CD4-positive, alpha-beta T cell treated with Interleukin-4 for 4 hours (primary cell): ENCODE data around the gene TTLL13.
"Not testable (repeated sequence)": the region's sequence is repeated elsewhere in the genome, so short reads cannot be mapped to it uniquely, and the experiment has no call there.

ENCODE experiments used
- DNase-seq: peaks from one replicate; pipeline ENCODE4 v3.0.0-alpha.2; 2020

Gene TTLL13

DNA sequence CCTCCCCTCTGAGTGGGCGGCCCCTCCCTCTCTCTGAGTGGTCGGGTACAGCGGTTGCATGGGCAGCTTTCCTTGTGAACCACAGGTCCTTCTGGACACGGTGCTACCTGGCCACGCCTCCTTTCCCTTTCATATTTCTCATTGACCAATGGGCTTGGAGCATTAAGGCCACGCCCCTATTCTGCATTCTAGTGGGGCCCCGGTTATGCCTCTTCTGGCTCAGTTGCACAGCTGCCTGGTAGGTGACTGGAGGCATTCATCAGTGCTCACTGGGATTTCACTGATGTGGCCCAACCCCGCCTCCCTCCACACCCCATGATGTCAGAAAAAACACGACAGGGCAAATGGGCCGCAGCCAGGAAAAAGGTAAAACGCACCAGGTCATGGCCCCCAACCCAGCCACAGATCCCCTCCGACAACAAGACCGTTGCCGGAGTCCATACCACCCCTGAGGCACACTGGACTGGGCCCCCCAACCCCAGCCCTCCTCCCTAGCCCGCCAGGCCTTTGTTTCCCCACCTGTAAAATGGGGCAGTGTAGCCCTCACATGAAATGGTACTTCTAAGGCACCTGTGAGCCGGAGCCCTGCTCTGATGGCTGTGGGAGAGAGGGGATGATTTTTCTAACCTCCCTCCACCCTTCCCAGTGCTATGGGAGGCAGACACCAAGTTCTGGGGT is 42.5 kb downstream of the TTLL13 start:
- DNase-seq: no peak

GRCh38 chr15:90293040-90293810 is 43.9 kb downstream of the TTLL13 start:
- peak; percentile 65 for DNase-seq

DNA sequence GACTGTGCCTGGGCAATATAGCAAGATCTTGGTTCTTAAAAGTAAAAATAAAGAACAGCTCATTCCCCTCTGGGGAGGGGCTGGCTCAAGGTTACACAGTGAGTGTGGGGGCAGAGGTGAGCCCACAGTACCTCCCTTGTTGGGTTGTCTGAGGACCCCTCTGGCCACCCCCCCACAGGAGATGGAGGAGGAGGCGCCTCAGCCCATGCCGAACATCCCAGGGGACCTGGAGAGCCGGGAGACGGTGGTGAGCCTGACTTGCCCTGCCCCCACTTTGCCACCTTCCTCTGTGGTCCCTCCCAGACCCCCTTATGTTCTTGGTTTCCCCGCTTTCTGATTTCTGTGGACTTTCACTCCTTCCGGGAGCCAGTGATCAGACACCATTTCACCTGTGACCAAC is 44.8 kb downstream of the TTLL13 start:
- DNase-seq: no peak

DNA sequence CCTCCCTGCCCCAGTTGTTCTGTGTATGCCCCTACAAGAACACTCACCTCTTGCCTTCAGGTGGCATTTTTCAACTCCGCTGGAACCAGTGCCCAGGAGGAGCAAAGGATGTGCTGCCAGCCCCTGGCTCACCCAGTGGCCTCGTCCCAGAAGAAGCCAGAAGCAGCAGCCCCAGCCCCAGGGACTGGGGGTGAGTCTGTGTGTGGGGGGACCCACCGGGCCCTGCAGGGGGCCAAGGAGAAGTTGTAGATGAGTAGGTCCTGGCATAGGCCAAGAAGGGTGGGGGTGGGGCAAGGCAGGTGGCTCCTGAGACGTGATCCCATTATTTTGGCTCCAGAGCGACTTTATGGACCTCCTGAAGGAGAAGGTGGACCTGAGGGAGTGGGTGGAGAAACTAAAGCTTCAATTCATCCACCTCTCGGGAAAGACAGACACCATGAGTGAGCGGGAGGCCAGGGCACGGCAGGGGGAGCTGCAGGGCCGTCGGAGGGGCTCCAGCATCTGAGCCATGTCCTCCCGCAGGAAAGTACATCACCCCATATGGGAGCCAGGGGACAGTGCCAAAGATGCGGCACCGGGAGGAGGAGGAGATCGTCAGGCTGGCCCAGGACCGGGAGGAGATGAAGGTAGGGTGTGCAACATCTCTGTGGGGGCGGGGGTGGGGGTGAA is 45.4 kb downstream of the TTLL13 start:
- no peak for DNase-seq

DNA sequence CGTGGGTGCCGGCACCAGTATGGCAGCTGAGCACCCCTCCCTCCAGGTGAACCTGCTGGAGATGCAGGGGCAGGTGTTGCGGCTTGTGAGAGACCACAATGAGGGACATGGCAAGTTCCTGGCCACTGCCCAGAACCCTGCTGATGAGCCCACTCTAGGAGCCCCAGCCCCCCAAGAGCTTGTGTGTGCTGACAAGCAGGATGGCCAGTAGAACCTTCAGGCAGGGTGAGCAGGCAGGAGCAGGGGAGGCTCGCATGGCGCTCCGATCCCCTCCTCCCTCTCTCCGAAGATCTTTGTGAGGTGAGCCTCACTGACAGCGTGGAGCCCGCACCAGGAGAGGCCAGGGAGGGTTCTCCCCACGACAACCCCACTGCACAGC is 45.9 kb downstream of the TTLL13 start:
- DNase-seq: no peak

DNA sequence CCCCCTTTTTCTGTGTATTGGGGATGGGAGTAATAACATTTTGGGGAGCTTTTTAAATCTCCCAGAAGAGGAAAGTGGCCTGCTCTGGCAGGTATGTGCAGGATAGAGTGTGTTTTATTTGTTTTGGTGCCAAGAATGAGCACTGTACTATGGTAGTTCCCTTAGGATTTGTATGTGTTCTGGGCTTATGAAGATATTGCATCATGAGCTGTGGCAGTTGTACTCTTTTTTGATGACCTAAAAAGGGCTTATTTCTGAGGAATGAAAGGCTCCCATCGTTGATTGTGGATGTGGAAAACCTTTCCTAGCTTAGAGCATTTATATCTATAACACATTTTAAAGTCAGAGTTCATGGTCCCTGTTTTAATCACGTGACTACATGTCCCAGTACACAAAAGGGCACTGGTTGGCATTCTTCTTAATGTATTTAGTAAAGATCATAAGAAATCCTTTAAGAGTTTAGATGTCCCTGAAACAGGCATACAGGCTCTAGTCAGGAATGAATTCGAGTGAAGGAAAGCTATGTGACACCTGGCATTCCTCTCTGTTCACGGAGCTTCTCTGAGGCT is 47.0 kb downstream of the TTLL13 start:
- DNase-seq: not testable (repeated sequence)

GRCh38 chr15:90297021-90297420 is 47.7 kb downstream of the TTLL13 start:
- DNase-seq: no peak

- no peak for DNase-seq
Observed at GRCh38 chr15:90300541-90300940, 51.2 kb downstream of the TTLL13 start.

DNA sequence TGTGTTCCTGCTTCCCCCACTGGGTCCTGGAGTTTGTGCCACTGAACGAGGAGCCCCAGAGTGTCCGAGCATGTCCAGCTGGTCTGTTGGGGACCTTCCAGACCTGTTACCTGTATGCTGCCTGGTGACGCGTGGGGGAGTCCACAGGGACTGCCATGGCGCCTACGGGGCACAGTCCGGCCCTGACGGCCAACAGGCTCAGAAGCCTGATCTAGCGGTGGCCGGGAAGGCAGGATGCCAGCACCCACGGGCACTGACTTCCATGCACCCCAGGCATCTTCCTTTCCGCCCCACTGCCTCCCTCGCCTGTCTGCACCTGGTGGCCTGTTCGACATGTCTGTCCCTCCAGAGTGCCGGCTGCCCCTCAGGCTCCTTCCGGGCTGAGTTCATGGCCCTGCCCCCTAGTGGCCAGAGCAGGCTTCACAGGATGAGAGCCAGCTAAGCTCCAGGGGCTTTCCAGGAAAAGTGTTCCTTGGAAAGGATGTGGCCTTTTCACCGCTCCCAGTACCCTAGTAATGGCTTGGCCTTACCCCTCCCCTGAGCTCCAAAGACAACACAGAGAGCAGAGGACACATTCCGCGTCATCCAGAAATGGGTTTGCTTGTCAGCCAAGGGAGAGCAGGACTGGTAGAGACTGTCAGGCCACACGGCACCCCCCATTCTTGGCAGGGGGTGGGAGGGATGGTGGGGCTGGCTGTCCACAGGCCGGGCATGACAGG is 51.8 kb downstream of the TTLL13 start:
- peak; percentile 51 for DNase-seq

GRCh38 chr15:90301707-90302300 is 52.4 kb downstream of the TTLL13 start:
- no peak for DNase-seq

GRCh38 chr15:90305355-90305754 is 56.0 kb downstream of the TTLL13 start:
- not testable (repeated sequence) for DNase-seq

- DNase-seq: no peak
Observed at GRCh38 chr15:90305932-90306331, 56.6 kb downstream of the TTLL13 start.

DNA sequence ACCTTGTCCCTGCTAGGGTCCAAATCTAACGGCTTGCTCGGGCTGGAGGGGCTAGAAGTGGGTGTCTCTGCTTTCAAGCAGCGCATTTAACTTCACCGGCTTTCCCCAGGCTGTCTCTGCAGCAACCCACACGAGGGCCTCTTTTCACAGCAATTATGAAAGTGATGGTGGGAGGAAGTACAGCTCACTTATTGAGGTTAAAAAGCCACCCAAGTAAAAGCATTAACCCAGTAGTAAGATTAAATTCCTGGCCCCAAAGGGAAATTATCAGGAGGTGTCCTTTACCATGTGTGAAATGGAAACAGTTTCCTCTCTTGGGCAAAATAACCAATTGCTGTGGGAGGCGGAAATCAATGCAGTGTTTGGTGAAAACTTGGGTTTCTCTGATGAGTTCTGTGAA is 57.2 kb downstream of the TTLL13 start:
- DNase-seq: peak; percentile 40

- DNase-seq: no peak
Observed at GRCh38 chr15:90307661-90308060, 58.3 kb downstream of the TTLL13 start.

DNA sequence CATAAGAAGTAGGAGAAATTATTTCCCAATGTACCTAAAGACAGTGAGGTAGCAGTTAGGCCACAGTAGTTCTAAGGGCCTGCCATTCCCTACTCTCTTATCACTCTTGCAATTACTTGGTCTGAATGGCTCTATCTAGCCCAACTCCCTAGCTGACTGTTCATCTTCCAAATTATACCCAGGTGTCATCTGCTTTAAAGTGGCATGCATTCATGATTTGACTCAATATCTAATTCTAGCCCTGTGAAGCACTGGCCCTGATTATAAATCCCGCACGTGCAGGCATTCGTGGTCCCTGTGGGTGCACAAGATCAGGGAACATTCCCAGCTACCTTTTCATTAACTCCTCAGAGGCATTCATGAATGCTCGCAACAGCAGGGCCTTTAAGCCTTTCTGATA is 59.7 kb downstream of the TTLL13 start:
- no peak for DNase-seq
